Ureter (tissue), 1 donor: Measurements from ENCODE around the gene SIRT1. TPM values are rescaled to one million over a fixed set of nuclear protein-coding genes. Genes with fewer than 3 reads are reported as not detected.
"Not testable (repeated sequence)": the region's sequence is repeated elsewhere in the genome, so short reads cannot be mapped to it uniquely, and the experiment has no call there.

ENCODE experiments used
- DNase-seq: peaks from one replicate; pipeline ENCODE4 v3.0.0-alpha.2; 2020; ENCODE audit warnings: low spot score
- total RNA-seq: library from RNA; stranded (reverse); gene quantifications from one replicate; pipeline ENCODE4 v1.2.4, GENCODE V29; 2023
- donor health status: DM: yes; HTN: yes; CAD: no.

SIRT1 gene
- total RNA-seq, 1 donor from 2014 or later, result 23.5 TPM

GRCh38 chr10:67959839-67960476 lies 75.5 kb downstream of the SIRT1 start:
- DNase-seq, result no peak

GRCh38 chr10:67965456-67965855 lies 81.0 kb downstream of the SIRT1 start:
- no peak for DNase-seq

GRCh38 chr10:67966035-67966434 lies 81.6 kb downstream of the SIRT1 start:
- not testable (repeated sequence) for DNase-seq

Other genes with a start within 250 kb of the SIRT1 start
- gene CTNNA3, start 188.5 kb upstream of the SIRT1 start, total RNA-seq, result 1.1 TPM
- gene DNAJC12, start 46.5 kb upstream of the SIRT1 start, total RNA-seq, result 1.8 TPM
- gene HERC4, start 190.6 kb downstream of the SIRT1 start, total RNA-seq, result 79.5 TPM
- 0.08 TPM for gene MYPN, start 224.8 kb downstream of the SIRT1 start, total RNA-seq